C4-2B (cell line): ENCODE results near the gene C14orf132.
"Not testable (repeated sequence)": the region's sequence is repeated elsewhere in the genome, so short reads cannot be mapped to it uniquely, and the experiment has no call there.

ENCODE experiments used
- CTCF ChIP-seq: fragments of 450-650 bp; conservative IDR thresholded peaks from 2 replicates; pipeline ENCODE4 v1.5.1; 2017; ENCODE audit warnings: mild to moderate bottlenecking
- ZFX ChIP-seq: fragments of 450-650 bp; IDR thresholded peaks from 2 replicates; pipeline ENCODE4 v1.6.1; 2017

- not testable (repeated sequence) for TF ChIP-seq CTCF, ZFX
Measured at GRCh38 chr14:96073260-96074039, 34.3 kb downstream of the C14orf132 start.
